K562 (cell line): ENCODE data around the gene CPED1. TPM values are rescaled to one million over a fixed set of nuclear protein-coding genes. Genes with fewer than 3 reads are reported as not detected.
A peak's percentile ranks its signal among the peaks of the same experiment; 100 is the strongest.
"Not testable (repeated sequence)": the region's sequence is repeated elsewhere in the genome, so short reads cannot be mapped to it uniquely, and the experiment has no call there.

Source experiments
- ATAC-seq: fragments of 200-7000 bp; cut with Tn5 transposase; 3 replicates; pipeline ENCODE4 v1.9.1; 2020; ENCODE audit warnings: moderate library complexity
- BruUV-seq: library from RNA; stranded (reverse); fragments of 400-500 nt; replicated peaks from 2 replicates; lab custom pipeline; 2021; lab: Mats Ljungman, UMichigan
- CTCF ChIA-PET: fragments of 300-600 bp; formaldehyde crosslinking; extraction: SDS; loops from one replicate; lab custom pipeline; 2021; ENCODE audit warnings: low intra/inter-chr PET ratio; lab: Yijun Ruan, JAX
- POLR2A ChIA-PET: fragments of 300-600, 350-650 bp; sonication (Branson Sonifier 250); formaldehyde crosslinking; extraction: SDS; loops from one replicate; lab custom pipeline; 2021; ENCODE audit warnings: antibody characterized with exemption, inconsistent platforms; lab: Yijun Ruan, JAX
- DNase-seq, 4 experiments: peaks; one replicate each; pipeline versions ENCODE4 v3.0.0 to v3.0.0-alpha.2; 2011 to 2018; ENCODE audit warnings: low spot score in 3 of 4, mixed read lengths in 3 of 4; ENCODE audit errors: extremely low read depth in 1 of 4
- FAIRE-seq: peaks from 2 replicates; lab custom pipeline; 2011; peaks lifted over from hg19 to GRCh38; lab: Jason Lieb, UNC
- H2AFZ ChIP-seq: 2 replicates; pipeline ENCODE4 v1.6.0; 2011; ENCODE audit warnings: low read depth, low read length, control low read depth, inconsistent platforms
- H3K27ac ChIP-seq: fragments of 200-600 bp; 3 replicates; pipeline ENCODE4 v1.8.0; 2011; ENCODE audit warnings: low read depth, mild to moderate bottlenecking, control low read depth, inconsistent platforms, low read length, moderate library complexity, mixed read lengths; ENCODE audit errors: extremely low read depth
- H3K27me3 ChIP-seq, 2 experiments: fragments of 300-600 bp in 1 of 2; 2 replicates in 1 of 2; 3 replicates in 1 of 2; pipeline versions ENCODE4 v1.6.0 to v1.8.0; 2011; ENCODE audit warnings: inconsistent platforms in 2 of 2, low read length in 2 of 2, mild to moderate bottlenecking in 1 of 2, mixed read lengths in 1 of 2, moderate library complexity in 1 of 2; ENCODE audit not compliant: control insufficient read depth in 2 of 2, insufficient read depth in 2 of 2
- H3K36me3 ChIP-seq: fragments of 300-600 bp; 3 replicates; pipeline ENCODE4 v1.8.0; 2011; ENCODE audit warnings: mild to moderate bottlenecking, low read length, inconsistent platforms; ENCODE audit not compliant: control insufficient read depth, insufficient read depth
- H3K4me1 ChIP-seq, 2 experiments: fragments of 200-600 bp in 1 of 2; replicated peaks in 1 of 2; 2 replicates in 1 of 2; 3 replicates in 1 of 2; pipeline versions ENCODE4 v1.5.1 to v1.8.0; 2011; ENCODE audit warnings: inconsistent platforms in 2 of 2, low read length in 2 of 2, mild to moderate bottlenecking in 1 of 2, mixed read lengths in 1 of 2, moderate library complexity in 1 of 2; ENCODE audit not compliant: control insufficient read depth in 2 of 2, insufficient read depth in 2 of 2
- H3K4me2 ChIP-seq: 2 replicates; pipeline ENCODE4 v1.6.1; 2011; ENCODE audit warnings: low read length, control low read depth, inconsistent platforms, mixed read lengths; ENCODE audit not compliant: insufficient read depth
- H3K4me3 ChIP-seq: fragments of 200-600 bp; sonication (generic), shearing (Covaris generic); 2 replicates; pipeline ENCODE4 v1.5.1; 2016; ENCODE audit warnings: control low read depth, inconsistent platforms
- H3K79me2 ChIP-seq: fragments of 200-600 bp; 3 replicates; pipeline ENCODE4 v1.8.0; 2011; ENCODE audit warnings: low read length, inconsistent platforms; ENCODE audit not compliant: control insufficient read depth, insufficient read depth
- H3K9ac ChIP-seq, 2 experiments: 2 replicates each; pipeline versions ENCODE4 v1.6.0 to v1.6.1; 2011; ENCODE audit warnings: low read depth in 2 of 2, low read length in 2 of 2, control low read depth in 1 of 2, inconsistent platforms in 1 of 2, mild to moderate bottlenecking in 1 of 2, mixed read lengths in 1 of 2; ENCODE audit not compliant: insufficient read depth in 1 of 2
- H3K9me1 ChIP-seq: one replicate; pipeline ENCODE4 v1.6.0; 2011; ENCODE audit warnings: inconsistent platforms, mild to moderate bottlenecking, low read length, moderate library complexity; ENCODE audit not compliant: control insufficient read depth, insufficient read depth
- H3K9me3 ChIP-seq: replicated peaks from 2 replicates; pipeline ENCODE4 v1.5.1; 2011; ENCODE audit warnings: low read depth, low read length, inconsistent platforms; ENCODE audit not compliant: control insufficient read depth, insufficient read depth
- H4K20me1 ChIP-seq: replicated peaks from 2 replicates; pipeline ENCODE4 v1.6.1; 2011; ENCODE audit warnings: low read length, inconsistent platforms, mixed read lengths; ENCODE audit not compliant: control insufficient read depth, insufficient read depth
- ADNP ChIP-seq: fragments of 200-800 bp; sonication (Bioruptor generic); IDR thresholded peaks from 2 replicates; pipeline ENCODE4 v1.6.1; 2016; ENCODE audit warnings: missing genetic modification characterization, missing compliant biosample characterization
- BCOR ChIP-seq: fragments of 450-650 bp; IDR thresholded peaks from 2 replicates; pipeline ENCODE4 v1.6.1; 2016
- E2F4 ChIP-seq: sonication (generic); formaldehyde crosslinking; IDR thresholded peaks from 2 replicates; pipeline ENCODE4 v1.8.0; 2022; ENCODE audit warnings: mild to moderate bottlenecking, low read depth, missing genetic modification reagents
- ESRRA ChIP-seq: fragments of 450-650 bp; IDR thresholded peaks from 2 replicates; pipeline ENCODE4 v1.6.1; 2014; ENCODE audit warnings: low read depth, mild to moderate bottlenecking, moderate library complexity, borderline replicate concordance
- RBM25 ChIP-seq: fragments of 200-400 bp; formaldehyde crosslinking; IDR thresholded peaks from 2 replicates; pipeline ENCODE4 v1.6.1; 2018; ENCODE audit warnings: low read length, low read depth, moderate library complexity; ENCODE audit not compliant: severe bottlenecking
- SMARCA5 ChIP-seq: fragments of 450-650 bp; IDR thresholded peaks from 2 replicates; pipeline ENCODE4 v1.6.1; 2016
- SUPT5H ChIP-seq: fragments of 450-650 bp; IDR thresholded peaks from 2 replicates; pipeline ENCODE4 v1.6.1; 2016
- THRAP3 ChIP-seq: fragments of 450-650 bp; IDR thresholded peaks from 2 replicates; pipeline ENCODE4 v1.6.1; 2016; ENCODE audit warnings: mild to moderate bottlenecking, inconsistent platforms, borderline replicate concordance
- TRIM24 ChIP-seq, 2 experiments: fragments of 450-650 bp; IDR thresholded peaks; 2 replicates each; pipeline ENCODE4 v1.6.1; 2016
- ZNF146 ChIP-seq: IDR thresholded peaks from one replicate; pipeline ENCODE4 v1.6.1; 2018; ENCODE audit warnings: missing compliant biosample characterization; ENCODE audit not compliant: unreplicated experiment
- ZNF592 ChIP-seq: fragments of 450-650 bp; IDR thresholded peaks from 2 replicates; pipeline ENCODE4 v1.6.1; 2017; ENCODE audit warnings: antibody characterized with exemption, mild to moderate bottlenecking
- WGBS: fragments of 100-300 bp; shearing (Covaris generic); methylation state at CpG from one replicate; pipeline ENCODE4 v1.1.6; 2016; ENCODE audit warnings: low coverage, mixed read lengths; ENCODE audit not compliant: insufficient coverage; ENCODE audit errors: missing lambda C conversion rate; 5-methylcytosine and 5-hydroxymethylcytosine counted together
- in situ Hi-C: fragments of 300-500 bp; cut with MboI; formaldehyde crosslinking; loops from 4 replicates; pipeline ENCODE4 v1.15.0; 2018; ENCODE audit warnings: inconsistent platforms, mixed read lengths
- intact Hi-C: fragments of 100-400 bp; cut with micrococcal nuclease; formaldehyde crosslinking; loops from 2 replicates; pipeline ENCODE4 v1.14.2; 2022
- polyA plus RNA-seq, 8 experiments: library from polyadenylated mRNA; depleted of rRNA in 4 of 8; stranded (reverse) in 5 of 8; unstranded in 3 of 8; fragments of >200 nt; fragmentation: Nextera tagmentation in 2 of 8; fragmentation: Illumina TruSeq in 1 of 8; extraction: Ambion mirVana in 2 of 8; extraction: Trizol in 1 of 8; gene quantifications; 2 replicates each; pipeline versions ENCODE4 v1.2.1 to v1.2.3, GENCODE V29; 2011 to 2014; ENCODE audit warnings: inconsistent platforms in 1 of 8, missing spikeins in 1 of 8
- total RNA-seq, 7 experiments: library from RNA; depleted of rRNA in 6 of 7; stranded (reverse); fragments of >200 nt in 6 of 7; fragmentation: Illumina TruSeq in 2 of 7; extraction: Trizol in 2 of 7; gene quantifications; 2 replicates each; pipeline versions ENCODE4 v1.2.1 to v1.2.3, GENCODE V29; 2011 to 2021; ENCODE audit warnings: low replicate concordance in 1 of 7

CPED1 gene
- total and polyA plus RNA-seq, 9 of the 15 experiments (the other 6 are each of a cell fraction or from before 2014, with no cell fraction given) = 195 to 393 (median 290) TPM

GRCh38 chr7:121288894-121289293 lies 300.4 kb downstream of the CPED1 start (continued):
- TF ChIP-seq ZNF592 = no peak
- TF ChIP-seq ESRRA = peak; percentile 45; the same call in 1 of the 2 replicates
- no peak for TF ChIP-seq TRIM24 (IDR thresholded peaks at IDR 0.05)
- TF ChIP-seq, all 486 proteins: peak for 10

GRCh38 chr7:121289930-121290329 lies 301.4 kb downstream of the CPED1 start:
- H3K4me3 ChIP-seq, H3K27me3 ChIP-seq, in situ Hi-C loops, DNase-seq, ATAC-seq, H4K20me1 ChIP-seq, H3K27ac ChIP-seq, FAIRE-seq, intact Hi-C loops, H3K4me2 ChIP-seq, BruUV-seq, H3K9me3 ChIP-seq, H3K4me1 ChIP-seq, H3K9ac ChIP-seq, H3K9me1 ChIP-seq, H3K79me2 ChIP-seq, H2AFZ ChIP-seq, CTCF ChIA-PET: not testable (repeated sequence)
- peaks cover 73% of the 10 kb centered on the region for H3K36me3 ChIP-seq
- WGBS = 94% methylated on average over 5 of the region's 5 CpGs
- TF ChIP-seq ZNF146 (peak; percentile 99), RBM25 (peak; percentile 83), SMARCA5 (0 out of 2 replicates have a peak, but pooled peaks have one; percentile 15), BCOR (peak; percentile 67), E2F4 (CRISPR knock-in tag) (0 out of 2 replicates have a peak, but pooled peaks have one; percentile 33), ADNP (tag) (0 out of 2 replicates have a peak, but pooled peaks have one; percentile 23), SUPT5H (peak; percentile 35), THRAP3 (0 out of 2 replicates have a peak, but pooled peaks have one; percentile 50)
- POLR2A ChIA-PET = interaction anchor here (1.4 kb wide), 1 partner anchor 16 kb away, joined by 7 read pairs; no protein-coding TSS in a partner anchor
